Skeletal muscle satellite cell (primary cell): ENCODE results near the gene RBMS1.

ENCODE experiments used
- H3K27me3 ChIP-seq: 2 replicates; pipeline ENCODE4 v1.7.0; 2013; ENCODE audit warnings: low read length; ENCODE audit not compliant: control insufficient read depth, insufficient read depth
- H3K36me3 ChIP-seq: 2 replicates; pipeline ENCODE4 v1.7.0; 2013; ENCODE audit warnings: mild to moderate bottlenecking, control low read depth, low read length; ENCODE audit not compliant: insufficient read depth
- H3K4me1 ChIP-seq: 2 replicates; pipeline ENCODE4 v1.7.0; 2013; ENCODE audit warnings: low read length; ENCODE audit not compliant: control insufficient read depth, insufficient read depth
- H3K4me2 ChIP-seq: 2 replicates; pipeline ENCODE4 v1.7.0; 2013; ENCODE audit warnings: mild to moderate bottlenecking, low read length
- H3K4me3 ChIP-seq: 2 replicates; pipeline ENCODE4 v1.7.0; 2013; ENCODE audit warnings: low read length
- H3K9ac ChIP-seq: 2 replicates; pipeline ENCODE4 v1.7.0; 2013; ENCODE audit warnings: mild to moderate bottlenecking, low read depth, low read length, moderate library complexity
- H3K9me3 ChIP-seq: replicated peaks from 2 replicates; pipeline ENCODE4 v1.7.0; 2013; ENCODE audit warnings: mild to moderate bottlenecking, control low read depth, low read length

RBMS1 gene

DNA sequence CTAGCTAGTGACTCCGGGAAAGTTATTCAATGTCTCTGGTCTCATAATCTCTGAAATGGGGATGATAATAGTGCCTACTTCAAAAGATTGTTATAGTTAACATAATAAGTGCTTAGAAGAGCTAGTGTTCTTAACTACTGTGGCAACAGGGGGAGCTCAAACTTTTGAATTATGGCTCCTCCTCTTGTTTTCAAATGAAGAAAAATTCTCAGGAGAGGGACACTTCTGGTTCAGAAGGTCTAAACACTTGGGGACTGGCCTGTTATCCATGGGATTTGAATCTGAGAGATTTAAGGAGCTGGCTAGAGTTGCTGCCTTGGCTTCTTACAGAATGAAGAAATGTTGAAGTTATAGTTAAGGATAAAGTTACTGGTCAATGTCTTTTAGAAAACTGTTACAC lies 201.4 kb downstream of the RBMS1 start:
- Histone ChIP-seq H3K9me3 (no peaks in the 10 kb centered on the region), H3K9ac (peak overlapping the region; percentile 56), H3K4me1 (peaks cover 84% of the 10 kb centered on the region), H3K4me3 (no peak overlapping the region), H3K36me3 (peaks cover 71% of the 10 kb centered on the region), H3K27me3 (no peaks in the 10 kb centered on the region), H3K4me2 (no peak overlapping the region)

DNA sequence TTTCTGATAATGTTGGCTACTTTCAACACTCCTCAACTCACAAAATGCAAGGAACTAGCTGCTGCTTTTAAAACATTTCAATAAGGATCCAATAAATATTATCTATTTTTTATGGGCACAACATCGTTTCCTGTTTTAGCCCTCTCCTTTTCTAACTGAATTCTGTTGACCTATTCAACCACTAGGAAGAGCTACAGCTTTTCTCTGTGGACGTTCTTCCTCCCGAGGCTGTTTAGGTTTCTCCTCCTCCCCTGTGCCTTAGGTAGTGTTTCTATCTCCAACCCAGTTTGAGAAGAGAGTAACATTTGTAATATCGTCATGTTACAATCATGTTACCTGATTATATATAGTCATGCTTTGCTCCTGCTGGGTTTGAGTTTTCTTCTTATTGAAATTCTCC lies 202.2 kb downstream of the RBMS1 start:
- Histone ChIP-seq H3K27me3 (no peaks in the 10 kb centered on the region), H3K9ac (peak overlapping the region; percentile 56), H3K9me3 (no peaks in the 10 kb centered on the region), H3K36me3 (peaks cover 69% of the 10 kb centered on the region), H3K4me2 (no peak overlapping the region), H3K4me3 (no peak overlapping the region), H3K4me1 (peaks cover 85% of the 10 kb centered on the region)

DNA sequence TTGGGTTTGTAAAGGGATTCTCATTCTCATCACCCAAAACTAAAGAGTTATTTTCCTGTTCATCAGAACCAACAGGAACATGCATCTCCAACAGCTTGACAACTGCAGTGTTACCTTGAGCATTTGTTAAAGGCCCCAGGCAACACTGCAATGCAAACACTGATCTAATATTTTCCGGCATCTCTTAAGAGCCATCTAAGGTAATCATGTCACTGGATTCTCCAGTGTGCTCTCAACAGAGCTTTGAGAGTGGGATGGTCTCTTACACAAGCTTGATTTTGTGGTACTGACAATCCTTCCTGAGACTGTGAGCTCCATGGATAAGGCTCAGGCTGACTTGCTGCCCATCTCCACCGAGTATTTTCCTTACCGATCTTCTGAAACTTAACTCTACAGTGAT lies 203.0 kb downstream of the RBMS1 start:
- H3K36me3 ChIP-seq = peaks cover 62% of the 10 kb centered on the region
- H3K4me3 ChIP-seq = no peak overlapping the region

DNA sequence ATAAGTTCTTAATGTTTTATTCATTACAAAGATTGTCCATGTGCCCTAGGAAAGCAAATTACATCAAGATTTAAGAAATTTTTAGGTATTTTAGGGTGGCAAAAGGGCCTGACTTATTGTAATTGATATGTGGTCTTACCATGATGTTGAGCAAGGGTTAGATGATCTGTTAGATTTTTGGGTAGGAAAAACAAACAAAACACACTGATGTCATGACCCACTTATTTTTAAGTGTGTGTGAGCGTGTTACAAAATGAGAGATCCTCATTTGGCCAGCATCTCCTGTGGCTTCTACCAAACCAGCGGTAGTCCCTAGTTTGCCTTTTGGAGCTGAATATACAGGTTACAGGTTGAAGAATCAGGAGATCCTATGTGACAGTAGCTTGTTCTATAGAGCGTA lies 203.8 kb downstream of the RBMS1 start:
- H3K9me3 ChIP-seq = no peaks in the 10 kb centered on the region
- no peaks in the 10 kb centered on the region for H3K27me3 ChIP-seq
- H3K36me3 ChIP-seq = peaks cover 60% of the 10 kb centered on the region
- peaks cover 74% of the 10 kb centered on the region for H3K4me1 ChIP-seq
- peak overlapping the region; percentile 49 for H3K9ac ChIP-seq
- H3K4me2 ChIP-seq = peak overlapping the region; percentile 12
- no peak overlapping the region for H3K4me3 ChIP-seq

More for the DNA sequence above, 203.0 kb downstream of the RBMS1 start:
- no peaks in the 10 kb centered on the region for H3K9me3 ChIP-seq
- peak overlapping the region; percentile 56 for H3K9ac ChIP-seq
- H3K27me3 ChIP-seq = no peaks in the 10 kb centered on the region
- H3K4me1 ChIP-seq = peaks cover 81% of the 10 kb centered on the region
- H3K4me2 ChIP-seq = no peak overlapping the region

DNA sequence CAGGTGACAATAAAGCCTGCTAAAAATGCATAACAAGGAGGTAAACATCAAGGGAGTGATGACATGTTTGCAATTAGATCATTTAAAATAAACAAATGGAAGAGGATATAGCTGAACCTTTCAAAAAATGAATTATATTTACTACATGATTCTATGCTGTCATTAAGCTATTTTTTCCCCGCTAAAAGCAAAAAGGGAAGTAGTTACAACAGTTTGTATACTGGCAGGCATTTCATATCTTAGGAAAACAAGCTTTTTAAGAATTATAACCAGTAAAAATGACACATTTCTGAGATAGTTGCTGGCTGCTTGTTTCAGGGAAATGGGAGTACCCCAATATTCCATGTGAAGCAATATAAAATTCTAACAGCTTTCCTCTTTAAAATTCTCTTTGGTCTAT lies 204.5 kb downstream of the RBMS1 start:
- H3K4me1 ChIP-seq = peaks cover 66% of the 10 kb centered on the region
- H3K9ac ChIP-seq = peak overlapping the region; percentile 49
- no peaks in the 10 kb centered on the region for H3K27me3 ChIP-seq
- H3K9me3 ChIP-seq = no peaks in the 10 kb centered on the region
- H3K4me3 ChIP-seq = no peak overlapping the region
- peak overlapping the region; percentile 12 for H3K4me2 ChIP-seq
- H3K36me3 ChIP-seq = peaks cover 67% of the 10 kb centered on the region

DNA sequence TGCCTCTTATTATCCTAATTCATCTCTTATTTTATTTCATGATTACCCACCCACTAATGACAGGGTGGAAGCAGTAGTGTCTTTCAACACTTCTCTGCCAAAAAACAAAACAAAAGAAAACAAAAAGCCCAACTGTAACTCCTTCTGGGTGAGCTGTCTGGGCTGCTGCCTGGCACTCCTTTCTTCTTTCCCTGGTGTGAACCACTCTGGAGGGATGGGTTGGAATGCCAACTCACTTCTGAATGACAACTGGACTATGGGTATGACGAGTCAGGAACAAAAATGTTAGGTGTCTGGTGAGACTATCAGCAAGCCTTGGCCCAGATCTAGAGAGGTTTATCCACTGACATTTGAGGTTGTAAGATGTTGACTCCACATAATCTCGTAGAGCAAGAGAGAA lies 205.3 kb downstream of the RBMS1 start:
- Histone ChIP-seq H3K4me1 (peaks cover 58% of the 10 kb centered on the region), H3K27me3 (no peaks in the 10 kb centered on the region), H3K4me2 (no peak overlapping the region), H3K9ac (peak overlapping the region; percentile 49), H3K36me3 (peaks cover 74% of the 10 kb centered on the region), H3K9me3 (no peaks in the 10 kb centered on the region), H3K4me3 (no peak overlapping the region)

DNA sequence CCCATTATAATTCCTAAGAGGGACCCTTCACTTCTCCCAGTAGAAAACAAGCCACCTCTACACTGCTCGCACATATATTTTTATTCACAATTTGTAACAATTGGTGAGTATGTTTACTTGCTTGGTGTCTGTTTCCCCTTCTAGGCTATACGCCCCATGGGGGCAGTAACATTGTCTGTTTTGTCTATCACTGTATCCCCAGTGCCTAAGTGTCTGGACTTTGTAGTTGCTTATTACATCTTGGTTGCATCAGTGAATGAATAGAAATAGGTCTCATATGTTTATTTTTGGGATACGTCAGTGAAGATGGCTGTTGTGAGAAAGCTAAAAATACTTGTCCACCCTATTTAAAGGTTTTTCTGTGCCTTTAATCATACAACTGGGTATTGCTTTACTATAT lies 206.1 kb downstream of the RBMS1 start:
- peaks cover 74% of the 10 kb centered on the region for H3K36me3 ChIP-seq
- H3K4me2 ChIP-seq = no peak overlapping the region
- no peaks in the 10 kb centered on the region for H3K9me3 ChIP-seq
- peaks cover 50% of the 10 kb centered on the region for H3K4me1 ChIP-seq
- peak overlapping the region; percentile 33 for H3K9ac ChIP-seq
- no peaks in the 10 kb centered on the region for H3K27me3 ChIP-seq
- H3K4me3 ChIP-seq = no peak overlapping the region

DNA sequence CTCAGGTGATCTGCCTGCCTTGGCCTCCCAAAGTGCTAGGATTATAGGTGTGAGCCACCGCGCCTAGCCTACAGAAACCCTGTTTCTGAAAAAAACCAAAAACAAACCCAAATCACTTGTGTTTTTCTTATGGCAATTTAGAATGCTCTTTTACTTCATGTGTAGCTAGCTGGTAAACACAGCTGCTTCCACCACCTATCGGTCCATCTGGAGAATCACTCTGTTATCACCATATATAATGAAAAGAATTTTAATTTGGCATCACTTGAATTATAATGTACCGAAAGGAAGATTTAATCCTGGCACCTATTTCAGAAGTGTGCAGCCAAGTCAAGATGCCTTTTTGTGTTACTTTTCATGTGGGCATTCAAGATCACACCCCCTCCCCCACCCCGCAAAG lies 207.1 kb downstream of the RBMS1 start:
- no peaks in the 10 kb centered on the region for H3K27me3 ChIP-seq
- H3K9ac ChIP-seq = no peak overlapping the region
- no peak overlapping the region for H3K4me3 ChIP-seq
- H3K4me2 ChIP-seq = no peak overlapping the region
- peaks cover 41% of the 10 kb centered on the region for H3K4me1 ChIP-seq
- no peaks in the 10 kb centered on the region for H3K9me3 ChIP-seq
- peaks cover 77% of the 10 kb centered on the region for H3K36me3 ChIP-seq

DNA sequence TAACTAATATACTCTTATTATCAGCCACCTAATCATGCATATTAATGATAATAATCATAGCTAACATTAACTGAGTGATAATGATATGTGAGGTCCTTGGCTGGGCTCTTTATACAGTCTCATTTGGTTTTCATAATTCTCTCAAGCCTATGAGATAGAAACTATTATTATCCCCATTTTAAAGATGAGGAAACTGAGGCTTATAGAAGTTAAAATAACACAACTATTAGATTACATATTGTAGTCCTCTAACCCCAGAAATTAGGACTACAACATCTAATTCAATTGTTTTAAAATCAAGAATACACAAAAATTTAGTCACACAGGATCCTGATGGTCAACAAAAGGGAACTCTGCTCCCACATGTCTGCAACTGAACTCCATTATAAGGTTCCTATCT lies 209.9 kb downstream of the RBMS1 start:
- Histone ChIP-seq H3K9me3 (no peaks in the 10 kb centered on the region), H3K27me3 (no peaks in the 10 kb centered on the region), H3K36me3 (peaks cover 76% of the 10 kb centered on the region), H3K4me3 (no peak overlapping the region), H3K9ac (no peak overlapping the region), H3K4me2 (no peak overlapping the region), H3K4me1 (peaks cover 30% of the 10 kb centered on the region)

DNA sequence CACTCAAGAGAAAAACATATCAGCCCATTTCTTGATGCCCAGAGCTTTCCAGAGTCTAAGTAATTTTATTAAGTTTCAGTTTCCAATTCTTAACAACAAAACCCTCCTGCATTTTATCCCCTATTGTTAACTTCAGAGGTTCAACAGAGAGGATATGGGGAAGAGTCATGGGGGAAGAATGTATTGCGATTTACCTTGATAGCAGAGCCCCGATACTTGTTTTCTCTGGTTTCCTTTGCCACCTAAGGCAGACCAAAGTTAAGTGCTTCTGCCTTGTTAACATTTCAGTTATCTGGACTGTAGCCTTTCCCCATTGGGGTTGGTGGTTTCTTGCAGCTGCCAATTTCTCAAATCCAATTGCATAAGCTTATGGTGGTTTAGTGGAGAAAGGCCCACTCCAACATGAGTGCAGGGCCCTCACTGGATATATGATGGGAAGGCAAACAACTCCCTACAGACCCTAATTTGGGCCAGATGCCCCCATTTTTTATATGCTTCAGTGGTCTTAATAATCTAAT lies 211.5 kb downstream of the RBMS1 start:
- Histone ChIP-seq H3K36me3 (peaks cover 84% of the 10 kb centered on the region), H3K27me3 (no peaks in the 10 kb centered on the region), H3K9ac (no peak overlapping the region), H3K4me1 (peaks cover 25% of the 10 kb centered on the region), H3K4me2 (no peak overlapping the region), H3K4me3 (no peak overlapping the region), H3K9me3 (no peaks in the 10 kb centered on the region)

DNA sequence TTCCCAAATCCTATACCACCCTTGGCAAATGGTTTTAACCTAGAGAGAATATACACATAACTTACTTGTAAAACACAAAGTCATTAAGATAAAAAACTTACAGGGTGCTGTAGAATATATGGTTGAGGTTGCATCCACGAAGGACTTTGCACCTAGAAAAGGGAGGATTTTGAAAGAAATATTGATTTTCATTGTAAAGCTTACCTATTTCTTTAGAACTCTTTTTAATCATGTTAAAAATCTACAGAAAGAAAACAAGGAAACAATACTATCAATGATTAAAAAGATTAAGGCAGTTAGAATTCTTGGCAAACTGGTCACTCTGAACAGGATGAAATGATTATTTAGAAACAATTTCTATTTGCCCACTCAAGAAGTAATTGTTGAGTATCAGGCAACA lies 212.4 kb downstream of the RBMS1 start:
- Histone ChIP-seq H3K4me3 (no peak overlapping the region), H3K36me3 (peaks cover 88% of the 10 kb centered on the region), H3K9ac (no peak overlapping the region), H3K4me2 (no peak overlapping the region), H3K4me1 (peaks cover 25% of the 10 kb centered on the region), H3K9me3 (no peaks in the 10 kb centered on the region), H3K27me3 (no peaks in the 10 kb centered on the region)

DNA sequence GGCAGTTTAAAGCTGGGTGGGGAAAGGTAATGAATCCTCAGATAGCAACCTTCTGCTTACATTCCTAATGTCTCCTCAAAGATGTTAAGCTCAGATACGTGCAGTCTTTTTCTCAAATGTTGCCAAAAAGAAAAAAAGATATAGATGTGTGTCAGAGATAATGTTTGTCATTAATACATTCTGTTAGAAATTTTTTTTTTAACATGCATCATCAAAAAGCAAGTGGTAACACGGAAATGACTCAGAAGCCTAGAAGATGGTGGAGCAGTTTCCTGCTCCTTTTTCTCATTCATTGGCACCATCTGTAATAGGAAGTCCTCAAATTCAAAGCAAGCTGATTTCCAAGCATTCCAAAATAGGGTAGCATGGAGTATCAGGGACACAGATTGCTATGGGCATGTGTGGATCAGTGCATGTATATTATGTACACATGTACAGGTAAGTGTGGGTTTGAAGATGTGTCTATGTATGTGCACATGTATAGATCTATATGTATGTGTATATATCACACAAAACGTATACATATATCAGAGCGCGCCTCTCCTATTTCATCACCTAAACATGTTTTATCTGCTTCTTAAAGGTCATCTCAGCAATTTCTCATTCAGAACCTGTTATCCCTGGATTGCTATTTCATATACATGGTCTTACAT lies 213.7 kb downstream of the RBMS1 start:
- Histone ChIP-seq H3K4me1 (peaks cover 25% of the 10 kb centered on the region), H3K9me3 (no peaks in the 10 kb centered on the region), H3K4me3 (no peak overlapping the region), H3K9ac (peak overlapping the region; percentile 21), H3K36me3 (peaks cover 96% of the 10 kb centered on the region), H3K4me2 (no peak overlapping the region), H3K27me3 (no peaks in the 10 kb centered on the region)
